Measurements from ENCODE around the gene ATP11C. TPM values are rescaled to one million over a fixed set of nuclear protein-coding genes. Genes with fewer than 3 reads are reported as not detected.

The ATP11C gene
- total and polyA plus RNA-seq, 2 of the 4 experiments (the other 2 are of a cell fraction) = 19.3 to 40.0 TPM

DNA sequence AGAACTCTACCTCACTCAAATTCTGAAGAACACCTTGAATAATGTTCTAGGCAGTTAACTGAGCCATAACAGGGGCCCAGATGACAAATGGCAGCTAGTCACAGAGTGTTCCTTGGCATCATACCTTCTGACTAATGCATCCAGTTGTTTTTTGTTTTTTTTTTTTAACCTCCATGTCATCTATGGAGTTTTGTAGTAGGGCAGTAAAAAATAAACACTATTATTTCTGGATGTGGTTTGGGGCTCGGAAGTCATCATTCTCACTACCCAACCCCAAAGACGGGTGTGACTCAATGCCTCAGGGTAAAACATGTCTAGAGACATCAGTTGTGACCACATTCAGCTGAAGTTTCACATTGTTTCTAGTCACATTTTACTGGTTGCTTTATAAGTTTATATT is 193.7 kb downstream of the ATP11C start:
- WGBS, 2 experiments (ENCODE audit: extremely low coverage in 2 of 2, insufficient read length in 1 of 2) = no CpG with 5 or more reads among the region's 2 CpGs
- no peak overlapping the region for H4K5ac ChIP-seq (ENCODE audit: low read depth, low read length)
- CTCF ChIA-PET = no interaction called here
- POLR2A ChIA-PET (ENCODE audit: unreplicated experiment) = no interaction called here
- no peak overlapping the region for H3K4me3 ChIP-seq (ENCODE audit: insufficient read depth, low read depth, low read length)
- no peaks in the 10 kb centered on the region for H3K27me3 ChIP-seq (ENCODE audit: control insufficient read depth, insufficient read depth, low read length)
- H3K9me3 ChIP-seq (ENCODE audit: control insufficient read depth, insufficient read depth, low read length) = no peaks in the 10 kb centered on the region
- in situ Hi-C loops (cut with MboI; ENCODE audit: low sequenced_read_pairs) = no loop called here
- no peaks in the 10 kb centered on the region for H3K9me1 ChIP-seq (ENCODE audit: insufficient read depth, low read length)
- no peak overlapping the region for H2AFZ ChIP-seq (replicated peaks; ENCODE audit: low read length, poor library complexity)
- no peak overlapping the region for H3K56ac ChIP-seq (ENCODE audit: extremely low read depth, insufficient read depth, low read length)
- H3K9ac ChIP-seq (ENCODE audit: low read depth, low read length) = no peak overlapping the region
- ATAC-seq (ENCODE audit: low read depth) (peak; percentile 29; the same call in 1 of the 2 replicates), DNase-seq (peak; percentile 49)
- no peak overlapping the region for H4K8ac ChIP-seq (ENCODE audit: low read depth in 2 of 2, low read length in 2 of 2)
- H3K4me1 ChIP-seq (ENCODE audit: control insufficient read depth, insufficient read depth, low read length) = no peaks in the 10 kb centered on the region
- H3K27ac ChIP-seq (ENCODE audit: insufficient read depth, low read length) = no peak overlapping the region
- no peak overlapping the region for H2BK15ac ChIP-seq (ENCODE audit: low read depth, low read length)
- BruUV-seq (replicated peaks) = no TSS peak
- H2BK5ac ChIP-seq (ENCODE audit: low read depth, low read length, poor library complexity, severe bottlenecking) = no peak overlapping the region
- H3K23ac ChIP-seq (ENCODE audit: low read depth, low read length) = no peak overlapping the region
- H3K36me3 ChIP-seq (ENCODE audit: control insufficient read depth, insufficient read depth, low read length) = 0 out of 2 replicates have a peak, but pooled peaks cover 1% of the 10 kb centered on the region
- no peak for TF ChIP-seq RCOR1 (IDR thresholded peaks at IDR 0.05; ENCODE audit: insufficient replicate concordance, low read length)
- no peak for TF ChIP-seq CHD1 (IDR thresholded peaks at IDR 0.05; ENCODE audit: low read depth, low read length)
- no peak for TF ChIP-seq MXI1 (IDR thresholded peaks at IDR 0.05; ENCODE audit: borderline replicate concordance, low read depth, low read length)
- TF ChIP-seq MAFK (IDR thresholded peaks at IDR 0.05; ENCODE audit: low read depth, low read length) = no peak
- TF ChIP-seq, protein P1, sequence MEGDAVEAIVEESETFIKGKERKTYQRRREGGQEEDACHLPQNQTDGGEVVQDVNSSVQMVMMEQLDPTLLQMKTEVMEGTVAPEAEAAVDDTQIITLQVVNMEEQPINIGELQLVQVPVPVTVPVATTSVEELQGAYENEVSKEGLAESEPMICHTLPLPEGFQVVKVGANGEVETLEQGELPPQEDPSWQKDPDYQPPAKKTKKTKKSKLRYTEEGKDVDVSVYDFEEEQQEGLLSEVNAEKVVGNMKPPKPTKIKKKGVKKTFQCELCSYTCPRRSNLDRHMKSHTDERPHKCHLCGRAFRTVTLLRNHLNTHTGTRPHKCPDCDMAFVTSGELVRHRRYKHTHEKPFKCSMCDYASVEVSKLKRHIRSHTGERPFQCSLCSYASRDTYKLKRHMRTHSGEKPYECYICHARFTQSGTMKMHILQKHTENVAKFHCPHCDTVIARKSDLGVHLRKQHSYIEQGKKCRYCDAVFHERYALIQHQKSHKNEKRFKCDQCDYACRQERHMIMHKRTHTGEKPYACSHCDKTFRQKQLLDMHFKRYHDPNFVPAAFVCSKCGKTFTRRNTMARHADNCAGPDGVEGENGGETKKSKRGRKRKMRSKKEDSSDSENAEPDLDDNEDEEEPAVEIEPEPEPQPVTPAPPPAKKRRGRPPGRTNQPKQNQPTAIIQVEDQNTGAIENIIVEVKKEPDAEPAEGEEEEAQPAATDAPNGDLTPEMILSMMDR (conservative IDR thresholded peaks at IDR 0.05; ENCODE audit: low read depth, low read length) = no peak
- TF ChIP-seq BHLHE40 (IDR thresholded peaks at IDR 0.05; ENCODE audit: low read depth, low read length) = no peak
- no peak for TF ChIP-seq RFX5 (IDR thresholded peaks at IDR 0.05; ENCODE audit: low read depth, low read length)
- TF ChIP-seq SMC3 (IDR thresholded peaks at IDR 0.05; ENCODE audit: low read depth, low read length) = no peak
- no peak overlapping the region for H2BK120ac ChIP-seq (ENCODE audit: low read depth, low read length)
- H3K4me2 ChIP-seq (ENCODE audit: low read depth, low read length) = no peak overlapping the region
- H2AK9ac ChIP-seq (replicated peaks; ENCODE audit: low read depth, low read length, poor library complexity) = no peak overlapping the region
- no peak overlapping the region for H2BK20ac ChIP-seq (ENCODE audit: low read depth, low read length)
- intact Hi-C loops (cut with micrococcal nuclease) = no loop called here
- no peak overlapping the region for H2AK5ac ChIP-seq (ENCODE audit: low read depth, low read length)
- H3K14ac ChIP-seq (replicated peaks; ENCODE audit: low read depth, low read length) = no peak overlapping the region
- H4K91ac ChIP-seq (ENCODE audit: insufficient read depth, low read depth, low read length) = no peak overlapping the region
- H3K4ac ChIP-seq (ENCODE audit: low read depth, low read length) = no peak overlapping the region
- dilution Hi-C loops (cut with HindIII; ENCODE audit: low sequenced_read_pairs, unreplicated experiment) = no loop called here
- no peak overlapping the region for H3K18ac ChIP-seq (ENCODE audit: low read depth, low read length)
- no peaks in the 10 kb centered on the region for H3K79me1 ChIP-seq (ENCODE audit: low read depth in 1 of 2, low read length in 2 of 2)
- no peaks in the 10 kb centered on the region for H4K20me1 ChIP-seq (ENCODE audit: insufficient read depth, low read length)
